ENCODE data around the gene FOXM1.
A peak's percentile ranks its signal among the peaks of the same experiment; 100 is the strongest.
"Not testable (repeated sequence)": the region's sequence is repeated elsewhere in the genome, so short reads cannot be mapped to it uniquely, and the experiment has no call there.

The FOXM1 gene

DNA sequence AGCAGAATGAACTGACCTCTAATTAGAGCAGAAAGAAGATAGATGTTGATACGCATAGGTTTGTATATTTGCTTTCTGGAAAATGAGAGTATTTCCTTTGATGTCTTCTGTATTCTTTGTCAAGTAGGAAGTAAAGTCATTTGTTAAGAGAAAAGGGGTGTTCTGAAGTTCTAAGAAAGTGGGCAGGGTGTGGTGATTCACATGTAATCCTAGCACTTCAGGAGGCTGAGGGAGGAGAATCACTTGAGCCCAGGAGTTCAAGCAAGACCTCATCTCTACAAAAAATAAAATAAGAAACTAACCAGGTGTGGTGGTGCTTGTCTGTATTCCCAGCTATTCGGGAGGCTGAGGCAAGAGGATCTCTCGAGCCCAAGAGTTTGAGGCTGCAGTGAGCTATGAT, 2.9 kb upstream of the FOXM1 start:
- no peak for DNase-seq (ENCODE audit: low read depth in 2 of 2)

DNA sequence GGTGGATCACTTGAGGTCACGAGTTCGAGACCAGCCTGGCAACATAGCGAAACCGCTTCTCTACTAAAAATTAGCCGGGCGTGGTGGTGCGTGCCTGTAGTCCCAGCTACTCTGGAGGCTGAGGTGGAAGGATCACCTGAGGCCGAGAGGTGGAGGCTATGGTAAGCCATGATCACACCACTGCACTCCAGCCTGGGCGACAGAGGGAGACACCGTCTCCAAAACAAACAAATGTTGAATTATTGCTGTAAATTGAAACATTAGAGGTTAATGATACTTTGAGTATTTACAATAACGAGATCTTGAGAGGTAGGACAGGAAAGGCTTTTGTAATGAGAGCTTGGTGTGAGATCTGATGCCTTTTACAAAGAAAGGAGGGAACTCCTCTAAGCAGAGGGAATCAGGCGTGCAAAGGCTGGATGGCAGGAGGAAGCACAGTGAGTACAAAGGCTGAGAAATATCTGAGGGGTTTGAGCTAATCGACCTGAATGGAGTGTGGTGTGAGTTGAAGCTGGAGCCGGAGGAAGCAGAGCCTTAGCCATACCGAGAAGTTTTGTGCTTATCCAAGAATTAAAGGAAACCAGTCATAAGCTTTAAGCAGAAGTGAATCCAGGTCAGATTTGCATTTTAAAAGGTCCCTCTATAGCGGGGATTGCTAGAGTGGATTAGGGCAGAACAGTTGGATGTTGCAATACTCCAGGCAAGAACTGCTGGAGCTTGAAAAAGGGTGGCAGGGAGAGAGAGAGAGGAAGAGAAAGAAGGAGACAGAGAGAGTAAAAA, 1.2 kb upstream of the FOXM1 start:
- DNase-seq (ENCODE audit: low read depth in 2 of 2), result no peak

- no peak for DNase-seq (ENCODE audit: low read depth in 2 of 2)
These were observed 435 bp downstream of the FOXM1 start for GRCh38 chr12:2876431-2877046.

GRCh38 chr12:2868986-2869632, 7.9 kb downstream of the FOXM1 start:
- DNase-seq (ENCODE audit: low read depth in 2 of 2), result not testable (repeated sequence)

DNA sequence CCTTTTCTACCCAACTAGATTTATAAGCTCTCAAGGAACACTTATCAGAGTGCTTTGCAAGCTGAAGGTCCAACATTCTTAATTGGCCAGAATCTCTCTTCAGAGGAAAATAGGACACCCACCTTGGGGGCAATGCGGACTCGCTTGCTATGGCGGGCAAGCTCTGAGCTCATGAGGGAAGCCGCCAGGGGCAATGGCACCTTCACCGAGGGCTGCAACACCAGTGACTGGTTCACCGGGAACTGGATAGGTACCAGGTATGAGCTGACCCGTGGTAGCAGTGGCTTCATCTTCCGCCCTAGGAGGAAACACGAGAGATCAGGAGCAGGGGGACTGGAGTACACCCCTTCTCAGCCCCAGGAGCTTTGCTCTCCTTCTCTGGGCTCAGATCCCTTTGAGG, 12.8 kb downstream of the FOXM1 start:
- no peak for DNase-seq (ENCODE audit: low read depth in 2 of 2)

- not testable (repeated sequence) for DNase-seq (ENCODE audit: low read depth in 2 of 2)
These were observed 13.6 kb downstream of the FOXM1 start for GRCh38 chr12:2863402-2863801.

- DNase-seq (ENCODE audit: low read depth in 2 of 2), result no peak
These were observed 14.1 kb downstream of the FOXM1 start for GRCh38 chr12:2862876-2863275.

DNA sequence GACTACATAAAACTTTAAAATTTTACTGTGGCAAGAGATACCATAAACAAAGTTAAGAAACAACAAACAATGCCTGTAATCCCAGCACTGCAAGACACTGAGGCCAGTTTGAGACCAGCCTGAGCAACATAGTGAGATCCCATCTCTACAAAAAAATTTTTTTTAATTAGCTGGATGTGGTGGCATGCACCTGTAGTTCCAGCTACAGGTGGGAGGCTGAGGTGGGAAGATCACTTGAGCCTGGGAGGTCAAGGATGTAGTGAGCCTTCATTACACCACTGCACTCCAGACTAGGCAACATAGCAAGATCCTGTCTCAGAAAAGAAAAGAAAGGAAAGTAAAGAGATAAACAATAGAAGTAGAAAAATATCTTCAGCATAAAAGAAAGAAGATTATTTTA, 16.8 kb downstream of the FOXM1 start:
- DNase-seq (ENCODE audit: low read depth in 2 of 2), result no peak

DNA sequence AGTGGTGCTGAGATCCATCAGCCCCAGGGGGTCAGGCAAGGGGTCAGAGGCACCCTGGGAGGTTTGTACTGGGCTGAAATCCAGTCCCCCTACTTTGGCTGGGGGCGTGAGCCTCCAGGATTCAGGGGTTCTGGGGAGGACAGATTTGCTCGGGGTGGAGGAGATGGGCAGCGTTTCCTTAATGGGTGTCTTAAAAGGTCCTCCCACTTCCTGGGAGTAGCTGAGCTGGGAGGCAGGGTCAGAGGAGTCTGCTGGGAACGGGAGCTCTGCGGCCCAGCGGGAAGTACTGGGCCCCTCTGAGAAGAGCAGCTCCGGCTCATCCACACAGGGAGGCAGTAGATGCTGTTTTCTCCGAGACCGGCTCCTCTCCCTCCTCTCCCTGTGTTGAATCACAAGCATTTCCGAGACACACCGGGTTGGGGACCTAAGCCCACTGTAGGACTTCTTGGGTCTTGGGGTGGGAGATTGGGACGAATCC, 18.0 kb downstream of the FOXM1 start:
- no peak for DNase-seq (ENCODE audit: low read depth in 2 of 2)

- no peak for DNase-seq (ENCODE audit: low read depth in 2 of 2)
These were observed 18.6 kb downstream of the FOXM1 start for GRCh38 chr12:2858334-2858733.

DNA sequence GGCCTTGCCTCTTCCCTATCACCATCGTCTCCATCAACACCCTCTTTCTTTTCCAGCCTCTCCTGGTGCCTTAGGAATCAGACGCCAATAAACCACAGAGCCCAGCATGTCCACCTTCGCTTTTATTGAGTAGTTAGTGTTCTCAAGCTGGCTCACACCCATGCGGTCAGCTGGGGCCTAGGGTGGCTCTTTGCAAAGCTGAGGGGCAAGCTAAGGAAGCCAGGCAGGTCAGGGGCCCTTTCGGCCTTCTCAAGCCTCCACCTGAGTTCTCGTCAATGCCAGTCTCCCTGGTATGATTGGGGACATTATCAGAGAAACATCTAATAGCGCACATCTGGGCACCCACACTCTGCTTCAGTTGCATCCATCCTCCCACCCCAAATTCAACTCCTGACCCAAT, 19.4 kb downstream of the FOXM1 start:
- no peak for DNase-seq (ENCODE audit: low read depth in 2 of 2)

GRCh38 chr12:2857021-2857431, 19.9 kb downstream of the FOXM1 start, which contains the start of gene TEX52:
TSS of gene TEX52 (minus strand) at chr12:2857039. CDS start at chr12:2857026, 13 bp downstream.
- DNase-seq (ENCODE audit: low read depth in 2 of 2), result no peak

DNA sequence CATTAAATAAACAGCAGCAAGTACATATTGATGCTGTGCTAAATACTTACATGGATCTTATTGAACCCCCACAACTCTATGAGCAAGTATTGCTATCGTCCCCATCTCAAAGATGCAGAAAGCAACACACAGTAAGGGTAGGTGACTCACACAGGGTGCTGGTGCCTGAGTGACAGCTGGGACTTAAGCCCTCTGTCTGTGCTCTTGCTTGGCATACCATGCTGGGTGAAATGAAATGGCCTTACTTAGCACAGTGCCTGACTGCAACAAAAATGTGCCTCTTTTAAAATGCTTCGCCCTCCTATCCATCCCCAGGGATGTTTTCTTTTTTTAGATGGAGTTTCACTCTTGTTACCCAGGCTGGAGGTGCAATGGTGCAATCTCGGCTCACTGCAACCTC, 20.9 kb downstream of the FOXM1 start:
- DNase-seq (ENCODE audit: low read depth in 2 of 2), result no peak

GRCh38 chr12:2855546-2855945, 21.4 kb downstream of the FOXM1 start:
- DNase-seq (ENCODE audit: low read depth in 2 of 2), result no peak

- no peak for DNase-seq (ENCODE audit: low read depth in 2 of 2)
These were observed 22.1 kb downstream of the FOXM1 start for GRCh38 chr12:2854669-2855453.

DNA sequence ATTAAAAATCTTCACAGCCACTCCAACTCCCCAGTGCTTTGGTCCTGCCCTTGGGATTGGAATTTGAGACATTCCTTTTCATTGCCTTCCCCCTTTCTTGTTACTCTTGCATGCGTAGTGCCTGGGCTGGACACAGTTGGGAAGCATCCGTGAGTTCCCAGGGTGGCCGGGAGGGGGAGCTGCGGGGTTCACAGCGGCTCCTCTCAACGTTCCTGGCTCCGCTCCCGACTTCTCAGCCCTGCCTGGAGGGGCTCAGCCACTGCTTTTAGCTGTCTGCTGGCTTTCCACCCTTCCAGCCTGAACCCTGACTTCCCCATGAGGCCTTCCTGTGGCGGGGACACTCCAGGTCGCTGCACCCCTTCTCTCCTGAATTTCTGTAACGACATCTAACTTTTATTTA, 23.3 kb downstream of the FOXM1 start:
- DNase-seq (ENCODE audit: low read depth in 2 of 2), result peak; percentile 49 to 54

- DNase-seq (ENCODE audit: low read depth in 2 of 2), result no peak
These were observed 25.0 kb downstream of the FOXM1 start for GRCh38 chr12:2851931-2852330.

GRCh38 chr12:2845280-2845679, 31.7 kb downstream of the FOXM1 start:
- peak; percentile 19 to 34 for DNase-seq (ENCODE audit: low read depth in 2 of 2)

DNA sequence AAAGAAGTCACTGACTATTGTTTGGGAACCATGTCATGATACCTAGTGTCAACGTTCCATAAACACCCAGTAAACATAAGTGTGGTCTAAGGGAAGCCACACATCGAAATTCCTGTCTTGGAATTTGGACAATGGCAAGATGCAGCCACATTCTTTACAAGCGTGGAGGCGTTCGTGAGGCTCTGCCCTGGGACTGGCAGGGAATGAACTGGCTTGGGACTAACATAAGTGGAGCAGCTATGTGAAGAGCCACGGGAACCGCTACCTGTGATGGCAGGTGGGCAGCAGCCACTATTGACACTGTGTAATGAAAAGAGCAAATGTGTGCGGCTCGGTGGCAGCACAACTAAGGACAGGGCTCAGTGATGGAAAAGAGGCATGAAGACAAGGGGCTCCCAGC, 32.2 kb downstream of the FOXM1 start:
- DNase-seq (ENCODE audit: low read depth in 2 of 2), result peak in 1 of 2 experiments; percentile 3

GRCh38 chr12:2842948-2843347, 34.0 kb downstream of the FOXM1 start:
- DNase-seq (ENCODE audit: low read depth in 2 of 2), result no peak

- DNase-seq (ENCODE audit: low read depth in 2 of 2), result no peak
These were observed 35.8 kb downstream of the FOXM1 start for GRCh38 chr12:2841056-2841650.

GRCh38 chr12:2836574-2836973, 40.4 kb downstream of the FOXM1 start:
- no peak for DNase-seq (ENCODE audit: low read depth in 2 of 2)

Measured in fibroblast of skin of left biceps (primary cell).